ENCODE data around the gene LCLAT1. TPM values are rescaled to one million over a fixed set of nuclear protein-coding genes. Genes with fewer than 3 reads are reported as not detected.
A peak's percentile ranks its signal among the peaks of the same experiment; 100 is the strongest.

The LCLAT1 gene
- total and polyA plus RNA-seq, 12 donors: 8.0 to 56.4 (median 42.7) TPM

GRCh38 chr2:30450025-30450424, 3.0 kb downstream of the LCLAT1 start:
- H3K4me3 ChIP-seq: no peak overlapping the region
- no peak overlapping the region for H3K27ac ChIP-seq
- H3K4me1 ChIP-seq: peaks cover 4 to 57% (median 25%) of the 10 kb centered on the region in 9 donors
- no peaks in the 10 kb centered on the region for H3K27me3 ChIP-seq
- intact Hi-C loops (cut with DNase I): loop anchor here in 1 of 10 donors (10.0 kb wide), 1 partner anchor 115 kb away; no protein-coding TSS in a partner anchor
- WGBS, 2 donors: 90 to 97% methylated on average over 1 of the region's 1 CpG
- ATAC-seq (no peak), DNase-seq (no peak)
- TF ChIP-seq CTCF (IDR thresholded peaks at IDR 0.05): no peak
- no peaks in the 10 kb centered on the region for H3K9me3 ChIP-seq
- no peaks in the 10 kb centered on the region for H3K36me3 ChIP-seq

GRCh38 chr2:30453498-30453897, 6.5 kb downstream of the LCLAT1 start:
- Histone ChIP-seq H3K4me1 (peaks cover 0 to 61% (median 16%) of the 10 kb centered on the region in 9 donors), H3K36me3 (no peaks in the 10 kb centered on the region), H3K9me3 (no peaks in the 10 kb centered on the region), H3K27me3 (no peaks in the 10 kb centered on the region), H3K4me3 (no peak overlapping the region), H3K27ac (peak overlapping the region in 2 of 10 donors; percentile 23 to 45)
- ATAC-seq (no peak), DNase-seq (no peak)
- WGBS, 2 donors: 55 to 72% methylated on average over 5 of the region's 5 CpGs
- intact Hi-C loops (cut with DNase I): loop anchor here in 1 of 10 donors (10.0 kb wide), 1 partner anchor 119 kb away; no protein-coding TSS in a partner anchor
- TF ChIP-seq CTCF (IDR thresholded peaks at IDR 0.05): no peak

GRCh38 chr2:30454571-30454970, 7.5 kb downstream of the LCLAT1 start:
- no peak for TF ChIP-seq CTCF (IDR thresholded peaks at IDR 0.05)
- H3K27ac ChIP-seq: peak overlapping the region in 4 of 10 donors; percentile 1 to 45 (median 19)
- ATAC-seq (no peak), DNase-seq (no peak)
- H3K4me1 ChIP-seq: peaks cover 0 to 61% (median 19%) of the 10 kb centered on the region in 9 donors
- H3K27me3 ChIP-seq: no peaks in the 10 kb centered on the region
- intact Hi-C loops (cut with DNase I): loop anchor here in 1 of 10 donors (10.0 kb wide), 1 partner anchor 120 kb away; no protein-coding TSS in a partner anchor
- no peaks in the 10 kb centered on the region for H3K36me3 ChIP-seq
- WGBS, 2 donors: 56 to 73% methylated on average over 6 of the region's 6 CpGs
- no peak overlapping the region for H3K4me3 ChIP-seq
- H3K9me3 ChIP-seq: no peaks in the 10 kb centered on the region

- no peaks in the 10 kb centered on the region for H3K36me3 ChIP-seq
- no peaks in the 10 kb centered on the region for H3K9me3 ChIP-seq
- peaks cover 0 to 66% (median 20%) of the 10 kb centered on the region in 9 donors for H3K4me1 ChIP-seq
- DNase-seq (no peak), ATAC-seq (peak in 1 of 8 donors; percentile 45)
- intact Hi-C loops (cut with DNase I): loop anchor here in 1 of 10 donors (10.0 kb wide), 1 partner anchor 120 kb away; no protein-coding TSS in a partner anchor
- H3K4me3 ChIP-seq: no peak overlapping the region
- 50 to 62% methylated on average over 7 of the region's 7 CpGs for WGBS, 2 donors
- peak overlapping the region in 4 of 10 donors; percentile 1 to 45 (median 19) for H3K27ac ChIP-seq
- H3K27me3 ChIP-seq: no peaks in the 10 kb centered on the region
- no peak for TF ChIP-seq CTCF (IDR thresholded peaks at IDR 0.05)
These were observed 8.2 kb downstream of the LCLAT1 start for GRCh38 chr2:30455114-30455738.

Measured in heart right ventricle (tissue), 16 donors.